Fibroblast of lung (primary cell): ENCODE measurements around the gene ZNF775. TPM values are rescaled to one million over a fixed set of nuclear protein-coding genes. Genes with fewer than 3 reads are reported as not detected.

Source experiments
- DNase-seq, 2 donors: peaks; one replicate each; pipeline versions ENCODE4 v3.0.0 to v3.0.0-alpha.2; 2010; ENCODE audit warnings: low read depth in 2 of 2
- H2AFZ ChIP-seq: 2 replicates; pipeline ENCODE4 v1.5.1; 2012; ENCODE audit warnings: low read length, control low read depth, inconsistent platforms
- H3K27ac ChIP-seq: 2 replicates; pipeline ENCODE4 v1.5.1; 2011; ENCODE audit warnings: low read length, control low read depth; ENCODE audit not compliant: insufficient read depth
- H3K27me3 ChIP-seq: 2 replicates; pipeline ENCODE4 v1.5.1; 2011; ENCODE audit warnings: mild to moderate bottlenecking, low read length; ENCODE audit not compliant: control insufficient read depth, insufficient read depth
- H3K36me3 ChIP-seq: 2 replicates; pipeline ENCODE4 v1.5.1; 2011; ENCODE audit warnings: low read length; ENCODE audit not compliant: control insufficient read depth, insufficient read depth
- H3K4me1 ChIP-seq: 2 replicates; pipeline ENCODE4 v1.5.1; 2011; ENCODE audit warnings: low read length; ENCODE audit not compliant: control insufficient read depth, insufficient read depth; ENCODE audit errors: extremely low read depth
- H3K4me2 ChIP-seq: 2 replicates; pipeline ENCODE4 v1.5.1; 2011; ENCODE audit warnings: low read length, control low read depth; ENCODE audit not compliant: insufficient read depth; ENCODE audit errors: extremely low read depth
- H3K4me3 ChIP-seq, 4 experiments: fragments of 200-600 bp in 1 of 4; sonication (generic) in 1 of 4; replicated peaks in 1 of 4; 2 replicates each; pipeline ENCODE4 v1.5.1; 2011 to 2016; ENCODE audit warnings: low read length in 4 of 4, low read depth in 3 of 4, mild to moderate bottlenecking in 3 of 4, control low read depth in 2 of 4, inconsistent platforms in 1 of 4, mixed read lengths in 1 of 4; ENCODE audit not compliant: insufficient read depth in 1 of 4; ENCODE audit errors: control extremely low read depth in 1 of 4
- H3K79me2 ChIP-seq: 2 replicates; pipeline ENCODE4 v1.5.1; 2012; ENCODE audit warnings: mild to moderate bottlenecking, low read length, inconsistent platforms; ENCODE audit not compliant: control insufficient read depth, insufficient read depth
- H3K9ac ChIP-seq: 2 replicates; pipeline ENCODE4 v1.5.1; 2011; ENCODE audit warnings: mild to moderate bottlenecking, low read length, control low read depth; ENCODE audit not compliant: insufficient read depth
- H3K9me3 ChIP-seq: 2 replicates; pipeline ENCODE4 v1.5.1; 2012; ENCODE audit warnings: low read depth, low read length; ENCODE audit not compliant: control insufficient read depth, insufficient read depth
- H4K20me1 ChIP-seq: 2 replicates; pipeline ENCODE4 v1.5.1; 2011; ENCODE audit warnings: low read length; ENCODE audit not compliant: control insufficient read depth, insufficient read depth; ENCODE audit errors: extremely low read depth
- CTCF ChIP-seq, 2 donors: IDR thresholded peaks in 1 of 2; conservative IDR thresholded peaks in 1 of 2; 1 replicate in 1 of 2; 2 replicates in 1 of 2; pipeline ENCODE4 v1.5.1; 2011 to 2012; ENCODE audit warnings: low read length in 2 of 2, control low read depth in 1 of 2, inconsistent platforms in 1 of 2, low read depth in 1 of 2, mild to moderate bottlenecking in 1 of 2
- EZH2 ChIP-seq: IDR thresholded peaks from 2 replicates; pipeline ENCODE4 v1.5.1; 2012; ENCODE audit warnings: low read length, control low read depth, mild to moderate bottlenecking; ENCODE audit errors: missing control alignments
- polyA plus RNA-seq, 2 donors: library from polyadenylated mRNA; depleted of rRNA in 1 of 2; stranded (reverse) in 1 of 2; unstranded in 1 of 2; fragments of >200 nt; gene quantifications; 2 replicates each; pipeline ENCODE4 v1.2.1, GENCODE V29; 2011 to 2012; ENCODE audit warnings: missing spikeins in 1 of 2
- total RNA-seq: library from RNA; depleted of rRNA; stranded (reverse); fragments of >200 nt; gene quantifications from 2 replicates; pipeline ENCODE4 v1.2.1, GENCODE V29; 2014

Gene ZNF775
- total and polyA plus RNA-seq, 2 donors (not counting 1 experiment from before 2014, with no cell fraction given) = 1.2 to 9.6 TPM

- TF ChIP-seq EZH2 (no peak), CTCF (conservative IDR thresholded peaks at IDR 0.05 in 1 of 2, IDR thresholded peaks at IDR 0.05 in 1 of 2; ENCODE audit: low read depth in 1 of 2, low read length in 2 of 2) (no peak)
Observed at GRCh38 chr7:150332852-150333635, 46.1 kb upstream of the ZNF775 start.

GRCh38 chr7:150333659-150334058, 45.5 kb upstream of the ZNF775 start:
- TF ChIP-seq EZH2 = no peak
- TF ChIP-seq CTCF (conservative IDR thresholded peaks at IDR 0.05 in 1 of 2, IDR thresholded peaks at IDR 0.05 in 1 of 2; ENCODE audit: low read depth in 1 of 2, low read length in 2 of 2) = no peak
- no peak for DNase-seq
- H3K79me2 ChIP-seq = no peaks in the 10 kb centered on the region
- no peaks in the 10 kb centered on the region for H3K36me3 ChIP-seq
- no peaks in the 10 kb centered on the region for H3K27me3 ChIP-seq
- H3K4me1 ChIP-seq = peaks cover 7% of the 10 kb centered on the region
- no peak overlapping the region for H3K4me2 ChIP-seq
- H3K27ac ChIP-seq = no peak overlapping the region
- H4K20me1 ChIP-seq = no peaks in the 10 kb centered on the region
- no peak overlapping the region for H3K4me3 ChIP-seq
- no peaks in the 10 kb centered on the region for H3K9me3 ChIP-seq
- H3K9ac ChIP-seq = no peak overlapping the region
- no peak overlapping the region for H2AFZ ChIP-seq

More at GRCh38 chr7:150332852-150333635, 46.1 kb upstream of the ZNF775 start:
- Histone ChIP-seq H4K20me1 (no peaks in the 10 kb centered on the region), H3K27me3 (no peaks in the 10 kb centered on the region), H3K79me2 (no peaks in the 10 kb centered on the region), H3K4me2 (no peak overlapping the region), H3K4me3 (no peak overlapping the region), H3K9ac (no peak overlapping the region), H3K36me3 (no peaks in the 10 kb centered on the region), H3K27ac (no peak overlapping the region), H2AFZ (no peak overlapping the region), H3K9me3 (no peaks in the 10 kb centered on the region), H3K4me1 (peaks cover 7% of the 10 kb centered on the region)
- DNase-seq = no peak

- Histone ChIP-seq H3K27ac (no peak overlapping the region), H3K4me2 (no peak overlapping the region), H3K36me3 (no peaks in the 10 kb centered on the region), H3K9me3 (no peaks in the 10 kb centered on the region), H4K20me1 (no peaks in the 10 kb centered on the region), H3K9ac (no peak overlapping the region), H3K27me3 (no peaks in the 10 kb centered on the region), H3K4me3 (no peak overlapping the region), H3K79me2 (no peaks in the 10 kb centered on the region), H2AFZ (no peak overlapping the region), H3K4me1 (peaks cover 7% of the 10 kb centered on the region)
- TF ChIP-seq CTCF (conservative IDR thresholded peaks at IDR 0.05 in 1 of 2, IDR thresholded peaks at IDR 0.05 in 1 of 2; ENCODE audit: low read depth in 1 of 2, low read length in 2 of 2) = no peak
- TF ChIP-seq EZH2 = no peak
- DNase-seq = no peak
Observed at GRCh38 chr7:150334108-150334507, 45.0 kb upstream of the ZNF775 start.
